ENCODE measurements around the gene ZKSCAN1. TPM values are rescaled to one million over a fixed set of nuclear protein-coding genes. Genes with fewer than 3 reads are reported as not detected.
"Not testable (repeated sequence)": the region's sequence is repeated elsewhere in the genome, so short reads cannot be mapped to it uniquely, and the experiment has no call there.

The ZKSCAN1 gene
- total RNA-seq, 2 experiments from 2014 or later = 40.4 to 44.6 TPM

DNA sequence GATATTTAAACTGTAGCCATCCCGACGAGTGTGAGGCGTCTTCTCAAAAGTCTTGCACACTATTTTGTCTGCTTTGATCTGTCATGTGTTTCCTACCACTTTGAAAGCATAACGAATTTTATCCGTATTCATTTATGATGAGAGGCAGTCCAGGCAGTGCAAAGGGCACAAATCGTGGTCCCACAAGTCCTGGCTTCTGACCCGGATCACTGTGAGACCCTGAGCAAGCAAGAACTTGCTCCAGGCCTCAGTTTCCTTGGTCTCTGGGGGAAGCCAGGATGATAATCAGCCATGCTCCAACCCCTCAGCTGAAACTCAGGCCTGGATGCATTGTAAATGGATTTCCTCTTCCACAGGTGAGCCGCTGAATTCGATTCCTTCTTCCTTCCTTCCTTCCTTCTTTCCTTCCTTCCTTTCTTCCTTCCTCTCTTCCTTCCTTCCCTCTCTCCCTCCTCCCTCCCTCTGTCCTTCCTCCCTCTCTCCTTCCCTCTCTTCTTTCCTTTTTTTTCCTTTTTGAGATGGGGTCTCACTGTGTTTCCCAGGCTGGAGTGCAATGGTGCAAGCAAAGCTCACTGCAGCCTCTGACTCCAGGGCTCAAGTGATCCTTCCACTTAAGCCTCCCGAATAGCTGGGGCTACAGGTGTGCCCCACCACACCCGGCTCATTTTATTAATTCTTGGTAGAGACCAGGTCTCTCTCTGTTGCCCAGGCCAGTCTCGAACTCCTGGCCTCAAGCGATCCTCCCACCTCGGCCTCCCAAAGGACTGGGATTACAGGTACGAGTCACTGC, 18.4 kb upstream of the ZKSCAN1 start:
- CTCF ChIA-PET = interaction anchor here (0.7 to 3.1 kb wide), 4 partner anchors 53 to 134 kb away, joined by 3 to 8 read pairs (median 3); no protein-coding TSS in a partner anchor
- POLR2A ChIA-PET = interaction anchor here (0.5 to 0.8 kb wide), 2 partner anchors 18 to 142 kb away, joined by 3 to 4 read pairs; partner anchors contain the start of gene ZKSCAN1

GRCh38 chr7:99997545-99998137, 17.8 kb upstream of the ZKSCAN1 start:
- CTCF ChIA-PET = interaction anchor here (1.3 kb wide), 1 partner anchor 52 kb away, joined by 3 read pairs; no protein-coding TSS in a partner anchor
- POLR2A ChIA-PET = interaction anchor here (0.5 to 0.8 kb wide), 3 partner anchors 18 to 141 kb away, joined by 3 to 4 read pairs (median 4); partner anchors contain the start of gene ZKSCAN1

DNA sequence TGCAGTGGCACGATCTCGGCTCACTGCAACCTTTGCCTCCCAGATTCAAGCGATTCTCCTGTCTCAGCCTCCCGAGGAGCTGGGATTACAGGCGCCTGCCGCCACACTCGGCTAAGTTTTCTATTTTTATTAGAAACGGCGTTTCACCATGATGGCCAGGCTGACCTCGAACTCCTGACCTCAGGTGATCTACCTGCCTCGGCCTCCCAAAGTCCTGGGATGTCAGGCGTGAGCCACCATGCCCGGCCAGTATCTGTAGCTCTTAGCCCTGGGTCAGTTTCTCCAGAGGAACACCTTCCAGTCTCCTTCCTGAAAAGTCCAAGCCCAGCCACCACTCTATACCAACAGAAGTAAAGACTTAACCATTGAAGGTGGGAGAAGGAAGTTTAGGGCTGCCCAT, 15.2 kb upstream of the ZKSCAN1 start:
- ChIA-PET POLR2A (no interaction called here), CTCF (interaction anchor here (1.2 kb wide), 1 partner anchor 10 kb away, joined by 4 read pairs; no protein-coding TSS in a partner anchor)

GRCh38 chr7:100003711-100004661, 11.4 kb upstream of the ZKSCAN1 start:
- CTCF ChIA-PET = interaction anchor here (0.7 to 0.9 kb wide), 2 partner anchors 11 to 393 kb away, joined by 3 to 4 read pairs; no protein-coding TSS in a partner anchor
- POLR2A ChIA-PET = no interaction called here

- ChIA-PET POLR2A (no interaction called here), CTCF (no interaction called here)
Observed at GRCh38 chr7:100007887-100008286, 7.5 kb upstream of the ZKSCAN1 start.

GRCh38 chr7:100008525-100008924, 6.9 kb upstream of the ZKSCAN1 start:
- ChIA-PET CTCF (no interaction called here), POLR2A (no interaction called here)

GRCh38 chr7:100009952-100010351, 5.4 kb upstream of the ZKSCAN1 start:
- CTCF ChIA-PET, POLR2A ChIA-PET: not testable (repeated sequence)

DNA sequence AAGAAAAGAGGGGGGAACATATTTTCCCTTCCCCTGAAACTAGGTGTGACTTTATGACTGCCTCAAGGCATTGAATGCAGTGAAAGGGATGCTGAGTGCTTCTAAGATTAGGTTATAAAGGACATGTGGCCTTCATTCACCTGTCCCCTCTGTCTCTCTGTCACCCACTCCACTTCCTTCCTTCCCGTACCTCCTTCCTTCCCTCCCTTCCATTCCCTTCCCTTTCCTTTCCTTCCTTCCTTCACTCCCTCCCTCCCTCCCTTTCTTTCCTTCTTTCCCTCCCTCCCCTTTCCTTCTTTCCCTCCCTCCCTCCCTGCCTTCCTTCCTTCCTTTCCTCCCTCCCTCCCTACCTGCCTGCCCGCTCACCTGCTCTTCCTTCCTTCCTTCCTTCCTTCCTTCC, 4.5 kb upstream of the ZKSCAN1 start:
- POLR2A ChIA-PET = no interaction called here
- CTCF ChIA-PET = no interaction called here

GRCh38 chr7:100011516-100011915, 3.9 kb upstream of the ZKSCAN1 start:
- ChIA-PET POLR2A (no interaction called here), CTCF (no interaction called here)

GRCh38 chr7:100012385-100013327, 2.7 kb upstream of the ZKSCAN1 start:
- CTCF ChIA-PET = interaction anchor here (1.0 kb wide), 1 partner anchor 9 kb away, joined by 3 read pairs; no protein-coding TSS in a partner anchor
- POLR2A ChIA-PET = not testable (repeated sequence)

DNA sequence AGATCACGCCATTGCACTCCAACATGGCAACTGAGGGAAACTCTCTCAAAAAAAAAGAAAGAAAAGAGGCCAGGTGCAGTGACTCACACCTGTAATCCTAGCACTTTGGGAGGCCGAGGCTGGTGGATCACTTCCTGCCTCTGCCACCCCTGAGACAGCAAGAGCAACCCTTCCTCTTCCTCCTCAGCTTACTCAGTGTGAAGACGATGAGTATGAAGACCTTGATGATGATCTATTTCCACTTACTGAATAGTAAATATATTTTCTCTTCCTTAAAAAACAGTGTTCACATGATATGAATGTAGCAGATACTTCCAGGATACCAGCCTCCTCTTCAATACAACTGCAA, 2.1 kb upstream of the ZKSCAN1 start:
- POLR2A ChIA-PET = no interaction called here
- CTCF ChIA-PET = interaction anchor here (1.0 kb wide), 1 partner anchor 8 kb away, joined by 3 read pairs; no protein-coding TSS in a partner anchor

GRCh38 chr7:100016215-100016901, 962 bp downstream of the ZKSCAN1 start:
- CTCF ChIA-PET = interaction anchor here (0.7 kb wide), 1 partner anchor 517 kb away, joined by 3 read pairs; no protein-coding TSS in a partner anchor

DNA sequence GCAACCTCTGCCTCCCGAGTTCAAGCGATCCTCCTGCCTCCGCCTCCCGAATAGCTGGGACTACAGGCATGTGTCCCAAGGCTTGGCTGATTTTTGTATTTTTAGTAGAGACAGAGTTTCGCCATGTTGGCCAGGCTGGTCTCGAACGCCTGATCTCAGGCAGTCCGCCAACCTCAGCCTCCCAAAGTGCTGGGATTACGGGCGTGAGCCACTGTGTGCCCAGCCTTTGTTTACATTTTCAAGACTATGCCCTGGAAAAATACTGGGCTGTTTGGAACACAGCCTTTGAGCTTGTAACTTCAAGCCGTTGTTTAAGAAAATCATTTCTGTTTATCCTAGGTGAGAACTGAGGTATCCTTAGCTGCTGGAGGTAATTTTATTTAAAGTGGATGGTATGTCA, 1.9 kb downstream of the ZKSCAN1 start:
- ChIA-PET POLR2A (no interaction called here), CTCF (interaction anchor here (0.6 to 1.1 kb wide), 3 partner anchors 26 to 29 kb away, joined by 3 to 6 read pairs (median 3); no protein-coding TSS in a partner anchor)

More at GRCh38 chr7:100016215-100016901, 962 bp downstream of the ZKSCAN1 start:
- POLR2A ChIA-PET = interaction anchor here (1.1 to 1.6 kb wide), 2 partner anchors 10 to 97 kb away, joined by 4 to 11 read pairs; partner anchors contain the start of gene TRIM4

DNA sequence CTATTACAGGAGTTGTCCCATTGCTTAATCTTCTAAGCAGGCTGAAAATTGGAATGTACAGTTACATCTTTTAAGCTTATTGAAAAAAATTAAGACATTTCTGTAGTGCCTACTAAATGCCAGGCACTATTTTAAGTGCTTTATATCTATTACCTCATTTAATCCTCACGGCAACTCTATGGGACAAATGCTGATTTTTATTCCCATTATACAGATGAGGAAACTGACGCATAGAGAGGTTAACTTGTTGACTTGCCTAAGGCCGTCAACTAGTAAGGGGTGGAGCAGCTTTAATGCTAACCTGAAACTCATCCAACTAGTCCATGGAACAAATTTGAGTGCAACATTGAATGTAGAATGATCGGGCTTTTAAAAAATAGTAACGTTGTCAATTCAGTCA, 2.5 kb downstream of the ZKSCAN1 start:
- ChIA-PET CTCF (interaction anchor here (0.6 to 1.1 kb wide), 2 partner anchors 28 to 30 kb away, joined by 3 to 6 read pairs; no protein-coding TSS in a partner anchor), POLR2A (no interaction called here)

- ChIA-PET CTCF (interaction anchor here (1.0 kb wide), 1 partner anchor 33 kb away, joined by 7 read pairs; no protein-coding TSS in a partner anchor), POLR2A (interaction anchor here (0.9 to 1.3 kb wide), 2 partner anchors 9 to 71 kb away, joined by 3 to 4 read pairs; no protein-coding TSS in a partner anchor)
Observed at GRCh38 chr7:100019908-100020307, 4.5 kb downstream of the ZKSCAN1 start.

DNA sequence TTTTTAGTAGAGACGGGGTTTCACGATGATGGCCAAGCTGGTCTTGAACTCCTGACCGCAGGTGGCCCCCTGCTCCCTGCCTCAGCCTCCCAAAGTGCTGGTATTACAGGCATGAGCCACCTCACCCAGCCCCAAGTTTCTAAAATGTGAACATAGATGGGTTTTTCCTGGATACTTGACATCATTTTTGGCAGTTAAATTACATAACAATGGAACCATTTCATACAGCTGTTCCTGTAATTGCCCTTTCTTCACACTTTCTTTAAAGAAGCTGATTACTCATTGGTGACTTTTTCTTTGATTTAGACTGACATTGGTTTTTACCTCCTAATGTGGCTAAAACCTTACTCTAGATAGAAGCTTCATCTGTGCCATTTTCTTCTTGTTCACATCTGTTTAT, 5.9 kb downstream of the ZKSCAN1 start:
- POLR2A ChIA-PET = no interaction called here

DNA sequence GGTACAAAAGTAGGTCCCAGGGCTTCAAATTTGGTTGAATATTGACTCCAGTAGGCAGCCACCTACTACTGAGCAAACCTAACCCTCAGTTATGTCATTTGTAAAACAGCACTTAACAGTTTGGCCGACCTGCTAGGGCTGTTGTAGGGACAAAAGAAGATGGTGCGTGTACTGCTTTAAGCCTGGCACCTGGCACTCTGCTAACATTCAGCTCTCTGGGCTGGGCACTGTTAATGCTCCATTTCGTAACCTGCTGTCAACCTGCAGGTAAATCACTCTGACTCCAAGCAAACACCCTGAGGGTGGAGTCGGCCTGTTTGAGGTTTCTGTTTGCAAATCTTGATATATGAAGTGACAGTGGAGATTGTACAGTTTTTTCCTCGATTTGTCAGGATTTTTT, 7.2 kb downstream of the ZKSCAN1 start:
- ChIA-PET POLR2A (interaction anchor here (0.7 kb wide), 1 partner anchor 126 kb away, joined by 3 read pairs; the partner anchor contains the start of gene LAMTOR4), CTCF (no interaction called here)

More for the DNA sequence above, 5.9 kb downstream of the ZKSCAN1 start:
- CTCF ChIA-PET = interaction anchor here (0.6 to 1.2 kb wide), 4 partner anchors 8 to 684 kb away, joined by 3 to 4 read pairs (median 3); partner anchors contain the start of gene ZSCAN21
